GF-D8 (cell line): ENCODE measurements around the gene SLC49A3.
A peak's percentile ranks its signal among the peaks of the same experiment; 100 is the strongest.
"Not testable (repeated sequence)": the region's sequence is repeated elsewhere in the genome, so short reads cannot be mapped to it uniquely, and the experiment has no call there.

ENCODE experiments used
- DNase-seq: peaks from one replicate; lab custom pipeline; 2025; lab: John Stamatoyannopoulos, UW

The SLC49A3 gene

DNA sequence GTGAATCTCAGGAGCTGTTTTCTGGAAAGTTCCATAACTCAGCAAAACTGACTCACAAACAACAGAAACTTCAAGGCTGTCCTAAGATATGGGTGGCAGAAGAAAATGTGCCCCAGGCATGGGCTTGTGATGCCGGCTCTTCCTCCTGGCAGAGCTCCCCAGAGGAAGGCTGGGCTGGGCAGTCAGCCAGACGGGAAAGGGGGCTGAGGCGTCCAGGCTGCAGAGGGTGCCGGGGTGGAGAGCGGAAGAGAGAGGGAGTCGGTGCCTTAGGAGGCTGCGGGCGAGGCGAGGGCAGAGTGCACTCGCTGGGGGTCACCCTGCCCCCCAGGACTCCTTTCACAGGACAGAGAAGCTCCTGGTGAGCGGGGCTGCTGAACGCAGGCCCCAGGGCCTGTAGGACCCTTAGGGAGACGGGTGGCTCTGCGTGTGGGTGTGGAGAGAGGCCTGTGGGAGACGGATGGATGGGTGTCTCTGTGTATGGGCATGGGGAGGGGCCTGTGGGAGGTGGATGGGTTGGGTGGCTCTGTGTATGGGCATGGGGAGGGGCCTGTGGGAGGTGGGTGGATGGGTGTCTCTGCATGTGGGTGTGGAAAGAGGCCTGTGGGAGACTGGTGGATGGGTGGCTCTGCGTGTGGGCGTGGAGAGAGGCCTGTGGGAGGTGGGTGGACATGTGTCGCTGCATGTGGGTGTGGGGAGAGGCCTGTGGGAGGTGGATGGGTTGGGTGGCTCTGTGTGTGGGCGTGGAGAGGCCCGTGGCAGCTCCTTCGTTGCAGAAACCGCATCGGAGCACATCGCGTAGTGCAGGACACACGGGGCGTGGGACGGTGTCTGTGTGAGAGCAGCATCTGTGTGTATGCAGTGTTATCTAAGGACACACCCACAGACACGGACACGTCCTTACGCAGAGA lies 32.6 kb upstream of the SLC49A3 start:
- DNase-seq, result peak; percentile 52

DNA sequence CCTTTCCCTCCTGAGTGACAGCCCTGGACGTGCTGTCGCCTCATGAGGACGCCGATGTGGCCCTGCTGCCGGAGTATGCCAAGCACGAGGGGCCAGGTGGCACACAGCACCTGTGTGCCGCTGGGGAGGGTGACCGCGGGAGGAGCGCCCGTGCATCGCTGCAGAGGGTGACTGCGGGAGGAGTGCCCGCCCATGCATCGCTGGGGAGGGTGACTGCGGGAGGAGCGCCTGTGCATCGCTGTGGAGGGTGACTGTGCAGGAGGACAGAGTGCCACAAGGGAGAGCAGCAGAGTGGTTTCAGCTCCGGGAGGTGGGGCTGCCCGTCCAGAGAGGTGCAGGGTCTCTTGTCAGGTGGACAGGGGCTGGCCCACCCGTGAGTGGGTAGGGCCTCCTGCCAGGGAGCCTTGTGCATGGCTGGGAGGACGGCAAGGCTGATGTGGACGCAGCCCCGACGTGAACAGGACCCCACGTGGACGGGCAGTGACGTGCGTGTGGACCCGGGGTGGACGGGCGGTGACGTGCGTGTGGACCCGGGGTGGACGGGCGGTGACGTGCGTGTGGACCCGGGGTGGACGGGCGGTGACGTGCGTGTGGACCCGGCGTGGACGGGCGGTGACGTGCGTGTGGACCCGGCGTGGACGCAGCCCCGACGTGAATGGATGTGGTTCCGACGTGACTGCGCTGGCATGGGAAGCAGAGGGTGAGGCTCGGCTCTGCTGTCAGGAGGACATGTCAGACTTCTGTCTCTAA lies 31.3 kb upstream of the SLC49A3 start:
- DNase-seq, result no peak

DNA sequence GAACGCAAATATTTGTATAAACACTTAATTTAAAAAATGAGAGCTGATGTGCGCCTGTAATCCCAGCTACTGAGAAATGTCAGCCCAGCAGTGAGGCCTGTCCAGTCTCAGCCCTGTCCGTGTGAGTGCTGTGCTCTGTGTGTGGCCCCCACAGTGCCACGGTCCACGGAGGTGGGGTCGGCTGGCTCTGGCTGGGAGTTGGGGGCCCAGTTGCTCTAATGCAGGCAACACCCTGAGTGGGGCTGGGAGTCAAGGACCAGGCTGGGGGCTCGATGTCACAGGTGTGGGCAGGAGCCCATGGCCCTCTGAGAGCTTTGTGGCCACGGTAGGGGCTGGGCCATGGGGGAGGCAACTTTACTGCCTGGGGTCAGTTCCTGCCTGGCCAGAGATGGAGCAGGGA lies 29.5 kb upstream of the SLC49A3 start:
- DNase-seq, result no peak

DNA sequence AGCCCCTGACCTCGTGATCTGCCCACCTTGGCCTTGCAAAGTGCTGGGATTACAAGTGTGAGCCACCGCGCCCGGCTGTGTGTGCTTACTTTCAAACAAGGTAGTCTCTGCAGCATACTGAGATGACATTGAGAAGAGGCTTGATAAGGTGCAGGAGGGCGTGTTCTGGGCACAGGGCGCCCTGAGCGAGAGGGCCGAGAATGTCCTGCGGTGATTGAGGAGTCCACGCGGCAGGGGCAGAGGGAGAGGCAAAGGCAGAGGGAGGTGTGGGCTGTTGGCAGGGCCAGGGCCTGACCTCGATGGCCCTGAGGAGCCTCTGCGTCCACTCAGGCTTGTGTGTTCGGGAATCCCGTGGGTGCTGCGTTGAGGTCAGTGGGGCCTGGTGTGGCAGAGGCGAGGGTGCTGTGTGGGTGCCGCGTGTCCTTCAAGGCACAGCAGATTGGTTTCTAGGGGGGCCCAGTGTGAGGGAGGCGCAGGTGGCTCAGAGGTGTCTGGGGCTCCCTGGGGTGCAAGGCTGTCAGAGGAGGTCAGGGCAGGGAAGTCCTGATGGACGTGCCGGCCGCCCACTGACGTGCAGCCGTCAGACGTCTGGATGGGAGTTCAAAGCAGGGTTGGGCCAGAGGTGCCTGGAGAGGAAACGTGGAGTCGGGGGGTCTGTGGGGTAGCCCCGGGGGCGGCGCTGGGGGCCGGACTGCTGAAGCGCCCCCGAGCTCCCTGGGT lies 28.8 kb upstream of the SLC49A3 start:
- DNase-seq, result no peak

DNA sequence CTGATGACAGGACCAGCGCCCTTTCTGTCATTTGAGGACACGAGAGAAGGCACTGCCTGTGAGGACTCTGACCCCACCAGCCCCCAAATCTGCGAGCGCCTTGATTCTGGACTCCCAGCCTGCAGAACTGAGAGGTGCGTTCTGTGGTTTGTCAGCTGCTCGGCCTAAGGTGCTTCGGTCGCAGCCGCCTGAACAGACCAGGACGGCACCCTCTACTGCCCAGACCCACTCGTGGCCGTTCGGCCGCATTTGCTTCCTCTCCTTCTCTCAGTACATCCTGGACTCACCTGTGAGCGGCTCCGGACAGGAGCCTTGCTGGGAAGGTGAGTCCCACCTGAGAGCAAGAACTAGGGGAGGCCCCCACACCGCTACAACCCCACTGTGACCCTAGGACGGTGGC lies 25.1 kb upstream of the SLC49A3 start:
- DNase-seq, result no peak

DNA sequence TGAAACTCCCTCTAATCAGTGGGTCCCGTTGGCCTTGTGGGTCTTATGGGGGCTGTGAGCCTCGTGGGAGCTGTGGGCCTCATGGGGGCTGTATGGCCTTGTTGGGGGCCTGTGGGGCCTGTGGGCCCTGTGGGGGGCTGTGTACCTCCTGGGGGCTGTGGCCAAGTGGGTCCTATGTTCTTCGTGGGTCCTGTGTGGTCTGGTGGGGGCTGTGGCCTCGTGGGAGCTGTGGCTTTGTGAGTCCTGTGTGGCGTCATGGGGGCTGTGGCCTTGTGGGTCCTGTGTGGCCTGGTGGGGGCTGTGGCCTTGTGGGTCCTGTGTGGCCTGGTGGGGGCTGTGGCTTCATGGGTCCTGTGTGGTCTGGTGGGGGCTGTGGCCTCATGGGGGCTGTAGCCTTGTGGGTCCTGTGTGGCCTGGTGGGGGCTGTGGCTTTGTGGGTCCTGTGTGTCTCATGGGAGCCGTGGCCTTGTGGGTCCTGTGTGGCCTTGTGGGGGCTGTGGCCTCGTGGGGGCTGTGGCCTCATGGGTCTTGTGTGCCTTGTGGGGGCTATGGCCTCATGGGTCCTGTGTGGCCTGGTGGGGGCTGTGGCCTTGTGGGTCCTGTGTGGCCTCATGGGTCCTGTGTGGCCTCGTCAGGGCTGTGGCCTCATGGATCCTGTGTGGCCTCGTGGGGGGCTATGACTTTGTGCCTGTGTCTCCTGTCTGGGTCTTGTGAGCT lies 24.1 kb upstream of the SLC49A3 start:
- DNase-seq, result no peak

DNA sequence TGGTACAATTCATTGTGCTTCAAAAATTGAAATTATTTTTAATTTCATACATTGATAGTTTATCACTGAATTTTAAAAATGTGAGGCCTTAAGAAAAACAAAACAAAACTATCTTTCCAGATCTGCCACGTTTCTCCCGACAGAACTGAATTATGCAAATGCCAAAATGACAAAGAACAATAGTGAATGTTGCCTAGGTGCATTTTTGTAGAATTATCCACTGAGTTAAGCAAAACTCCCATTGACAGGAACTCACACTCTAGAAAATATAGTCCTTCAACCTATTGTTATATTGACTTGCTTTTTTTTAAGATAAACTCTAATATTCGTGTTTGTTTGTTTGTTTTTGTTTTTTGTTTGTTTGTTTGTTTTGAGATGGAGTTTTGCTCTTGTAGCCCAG lies 23.1 kb upstream of the SLC49A3 start:
- DNase-seq, result no peak

DNA sequence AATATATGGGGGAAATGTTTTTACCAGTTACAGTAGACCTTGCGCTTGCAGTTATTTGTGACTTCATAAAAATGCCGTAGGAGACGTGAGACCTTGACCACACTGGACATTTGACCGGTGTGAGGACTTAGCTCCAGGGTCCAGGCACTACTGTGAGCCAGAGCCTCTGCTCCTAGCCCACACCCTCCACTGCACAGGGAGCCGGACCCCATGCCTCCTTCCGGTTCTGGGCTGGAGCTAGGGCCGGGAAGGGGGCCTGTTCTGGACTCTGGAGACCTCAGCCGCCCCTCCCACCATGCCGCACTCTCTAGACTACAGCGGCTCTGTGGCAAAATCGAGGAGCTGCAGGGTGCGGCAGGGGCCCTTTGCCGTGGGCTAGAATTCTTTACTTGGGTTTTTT lies 22.0 kb upstream of the SLC49A3 start:
- no peak for DNase-seq

DNA sequence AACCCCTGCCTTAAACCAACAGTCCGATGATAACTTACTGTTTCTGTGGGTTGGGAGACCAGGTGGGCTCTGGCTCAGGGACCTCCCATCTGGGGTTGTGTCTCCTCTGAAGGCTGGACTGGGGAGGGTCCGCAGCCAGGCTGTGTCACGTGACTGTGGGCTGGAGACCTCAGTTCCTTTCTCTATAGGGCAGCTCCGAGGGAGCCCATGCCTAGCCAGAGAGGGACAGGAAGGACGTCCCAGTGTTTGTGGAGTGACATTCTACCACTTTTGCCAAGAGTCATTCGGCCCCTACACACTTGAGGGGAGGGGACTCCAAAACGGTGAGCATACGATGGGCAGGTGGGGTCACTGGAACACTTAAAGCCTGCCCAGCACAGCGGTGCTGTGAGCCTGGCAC lies 21.2 kb upstream of the SLC49A3 start:
- DNase-seq, result no peak

DNA sequence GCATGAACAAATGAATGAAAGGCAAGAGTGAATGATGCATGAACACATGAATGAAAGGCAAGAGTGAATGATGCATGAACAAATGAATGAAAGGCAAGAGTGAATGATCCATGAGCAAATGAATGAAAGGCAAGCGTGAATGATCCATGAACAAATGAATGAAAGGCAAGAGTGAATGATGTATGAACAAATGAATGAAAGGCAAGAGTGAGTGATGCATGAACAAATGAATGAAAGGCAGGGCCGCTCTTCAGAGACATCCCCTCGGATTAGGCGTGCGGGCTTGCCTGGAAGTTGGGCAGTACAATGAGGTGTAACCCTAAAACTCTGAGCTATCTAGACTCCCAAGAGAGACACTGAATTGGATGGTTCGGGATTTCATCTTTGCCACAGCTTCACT lies 20.4 kb upstream of the SLC49A3 start:
- no peak for DNase-seq

DNA sequence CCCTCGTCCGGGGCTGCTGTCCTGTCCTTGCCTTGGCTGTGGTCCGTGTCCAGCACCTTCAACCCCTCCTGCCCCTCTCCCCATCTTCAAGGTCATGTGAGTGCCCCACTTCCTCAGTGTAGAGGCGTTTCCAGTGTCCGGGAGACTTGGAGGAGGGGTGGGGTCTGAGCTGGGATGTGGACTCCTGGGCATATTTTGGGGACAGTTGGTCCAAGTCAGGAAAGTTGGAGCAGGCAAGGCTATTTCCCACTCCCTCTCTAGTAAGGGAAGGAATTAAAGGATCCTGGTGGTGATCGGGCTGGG lies 19.6 kb upstream of the SLC49A3 start:
- no peak for DNase-seq

DNA sequence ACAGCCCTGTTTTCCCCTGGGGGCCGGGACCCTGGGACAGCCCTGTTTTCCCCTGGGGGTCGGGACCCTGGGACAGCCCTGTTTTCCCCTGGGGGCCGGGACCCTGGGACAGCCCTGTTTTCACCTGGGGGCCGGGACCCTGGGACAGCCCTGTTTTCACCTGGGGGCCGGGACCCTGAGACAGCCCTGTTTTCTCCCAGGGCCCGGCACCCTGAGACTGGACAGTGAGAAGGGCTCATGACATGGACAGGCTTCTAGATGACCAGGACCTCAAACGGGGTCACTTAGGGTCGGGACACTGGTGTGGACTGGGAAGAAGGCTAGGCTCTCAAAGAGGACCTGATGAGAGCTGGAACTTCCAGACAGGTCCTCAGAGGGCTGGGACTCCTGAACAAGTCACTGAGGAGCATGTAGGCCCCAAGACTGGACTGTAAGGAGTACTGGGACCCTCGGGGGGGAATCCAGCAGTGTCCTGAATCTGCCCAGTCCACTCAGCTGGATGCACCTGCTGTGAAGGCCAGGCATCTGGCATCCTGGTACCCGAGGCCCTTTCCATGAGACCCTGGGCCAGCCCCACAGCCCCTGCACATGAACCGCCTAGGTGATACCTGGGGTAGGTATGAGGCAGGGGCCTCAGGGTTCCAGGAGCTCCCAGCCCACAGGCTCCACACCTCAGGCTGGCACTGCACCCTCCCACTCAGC lies 19.1 kb upstream of the SLC49A3 start:
- no peak for DNase-seq

DNA sequence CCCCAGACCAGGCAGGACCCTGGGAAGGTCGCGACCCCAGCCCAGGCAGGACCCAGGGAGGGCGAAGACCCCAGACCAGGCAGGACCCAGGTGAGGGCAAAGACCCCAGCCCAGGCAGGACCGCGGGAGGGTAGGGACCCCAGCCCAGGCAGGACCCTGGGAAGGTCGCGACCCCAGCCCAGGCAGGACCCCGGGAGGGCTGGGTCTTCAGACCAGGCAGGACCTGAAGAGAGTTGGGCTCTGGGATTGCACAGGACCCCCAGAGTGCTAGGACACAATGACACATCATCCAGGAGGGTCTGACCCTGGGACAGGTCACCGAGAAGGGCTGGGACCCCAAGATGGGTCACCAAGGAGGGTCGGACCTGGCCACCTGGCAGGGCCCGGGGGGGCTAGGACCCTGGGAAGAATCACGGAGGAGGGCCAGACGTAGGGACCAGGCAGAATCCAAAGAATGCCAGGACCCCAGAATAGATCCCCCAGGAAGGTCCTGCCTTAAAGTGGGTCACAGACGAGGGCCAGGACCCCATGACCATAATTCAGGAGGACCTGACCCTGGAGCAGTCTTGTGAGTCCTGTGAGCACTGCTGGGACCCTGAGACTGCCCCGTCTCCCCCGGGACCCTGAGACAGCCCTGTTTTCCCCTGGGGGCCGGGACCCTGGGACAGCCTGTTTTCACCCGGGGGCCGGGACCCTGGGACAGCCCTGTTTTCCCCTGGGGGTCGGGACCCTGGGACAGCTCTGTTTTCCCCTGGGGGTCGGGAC lies 18.1 kb upstream of the SLC49A3 start:
- DNase-seq, result no peak

DNA sequence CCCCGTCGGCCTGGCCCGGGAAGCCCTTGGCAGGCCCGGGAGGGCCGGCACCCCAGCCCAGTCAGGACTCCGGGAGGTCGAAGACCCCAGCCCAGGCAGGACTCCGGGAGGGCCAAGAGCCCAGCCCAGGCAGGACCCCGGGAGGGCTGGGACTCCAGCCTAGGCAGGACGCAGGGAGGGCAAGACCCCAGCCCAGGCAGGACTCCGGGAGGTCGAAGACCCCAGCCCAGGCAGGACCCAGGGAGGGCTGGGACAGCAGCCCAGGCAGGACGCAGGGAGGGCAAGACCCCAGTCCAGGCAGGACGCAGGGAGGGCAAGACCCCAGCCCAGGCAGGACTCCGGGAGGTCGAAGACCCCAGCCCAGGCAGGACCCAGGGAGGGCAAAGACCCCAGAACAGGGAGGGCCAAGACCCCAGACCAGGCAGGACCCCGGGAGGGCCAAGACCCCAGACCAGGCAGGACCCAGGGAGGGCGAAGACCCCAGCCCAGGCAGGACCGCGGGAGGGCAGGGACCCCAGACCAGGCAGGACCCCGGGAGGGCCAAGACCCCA lies 17.2 kb upstream of the SLC49A3 start:
- DNase-seq, result not testable (repeated sequence)

DNA sequence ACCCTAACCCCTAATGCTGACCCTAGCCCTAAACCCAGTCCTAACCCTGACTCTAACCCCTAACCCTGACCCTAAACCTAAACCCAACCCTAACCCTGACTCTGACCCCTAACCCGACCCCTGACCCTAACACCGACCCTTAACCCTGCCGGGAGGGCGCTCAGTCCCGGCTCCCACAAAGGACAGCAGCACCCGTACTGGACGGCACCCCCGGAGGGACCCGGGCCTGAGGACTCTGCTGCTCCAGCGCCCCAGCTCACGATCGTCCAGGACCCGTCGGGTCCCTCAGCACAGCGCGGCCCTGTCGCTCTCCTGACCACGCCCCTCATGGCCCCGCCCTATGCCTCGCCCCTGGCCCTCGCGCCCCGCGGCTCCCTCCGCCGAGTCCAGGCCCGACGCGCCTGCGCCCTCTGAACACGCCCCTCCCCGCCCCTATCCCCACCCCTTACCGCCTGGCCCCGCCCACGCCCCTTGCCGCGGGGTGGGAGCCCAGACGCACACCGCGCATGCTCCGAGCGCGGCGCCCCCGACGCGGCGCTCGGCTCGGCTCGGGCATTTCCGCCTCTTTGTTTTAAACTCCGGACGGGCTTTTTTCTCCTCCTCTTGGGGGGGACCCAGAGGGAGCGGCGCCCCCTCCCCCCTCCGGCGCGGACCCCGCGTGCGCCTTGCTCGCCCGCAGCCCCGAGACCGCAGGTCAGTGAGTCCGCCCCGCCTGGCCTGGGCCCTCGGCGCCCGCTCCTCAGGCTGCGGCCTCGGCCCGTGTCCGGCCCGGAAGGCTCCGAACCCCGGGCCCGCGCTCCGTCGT lies 16.5 kb upstream of the SLC49A3 start, which contains the start of gene PCGF3:
Gene PCGF3 (plus strand): TSS at position 555 of the 805 bp plus-strand sequence. CDS start 27,849 bp downstream, outside the sequence.
- DNase-seq, result peak; percentile 67

DNA sequence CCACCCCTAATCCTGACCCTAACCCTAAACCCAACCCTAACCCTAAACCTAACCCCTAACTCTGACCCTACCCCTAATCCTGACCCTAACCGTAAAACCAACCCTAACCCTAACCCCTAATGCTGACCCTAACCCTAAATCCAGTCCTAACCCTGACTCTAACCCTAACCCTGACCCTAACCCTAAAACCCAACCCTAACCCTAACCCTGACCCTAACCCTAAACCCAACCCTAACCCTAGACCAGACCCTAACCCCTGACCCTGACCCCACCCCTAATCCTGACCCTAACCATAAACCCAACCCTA lies 16.0 kb upstream of the SLC49A3 start:
- no peak for DNase-seq

DNA sequence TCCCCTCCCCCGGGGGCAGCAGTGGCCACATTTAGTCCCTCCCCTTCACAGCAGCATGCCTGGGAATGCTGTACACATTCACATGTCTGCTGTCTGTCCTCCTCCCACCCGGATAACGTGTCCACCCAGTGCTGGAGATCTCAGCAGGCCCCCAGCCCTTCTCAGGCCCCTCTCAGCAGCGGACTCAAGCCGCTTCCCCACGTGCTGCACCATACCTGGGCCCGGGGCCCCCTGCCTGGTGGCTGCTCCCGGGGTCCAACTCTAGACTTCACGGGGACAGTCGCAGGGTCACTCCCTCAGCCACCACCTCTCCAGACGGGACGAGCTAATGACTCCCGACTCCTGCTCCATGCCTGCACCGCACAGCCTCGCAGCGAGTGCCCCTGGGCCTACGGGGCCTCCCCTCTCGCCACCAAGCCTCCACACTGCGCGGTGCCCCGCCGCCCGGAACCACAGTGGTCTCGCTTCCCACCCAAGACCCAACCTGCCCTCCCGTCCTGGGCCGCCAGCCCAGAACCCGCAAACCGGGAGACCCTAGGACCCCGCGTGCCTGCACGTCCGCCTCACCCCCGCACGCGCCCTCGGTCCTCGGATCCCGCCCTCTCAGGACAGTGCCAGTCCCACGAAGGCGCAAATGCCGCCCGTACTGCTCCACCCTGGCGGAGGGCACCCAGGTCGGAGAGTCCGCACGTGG lies 15.4 kb upstream of the SLC49A3 start:
- no peak for DNase-seq

DNA sequence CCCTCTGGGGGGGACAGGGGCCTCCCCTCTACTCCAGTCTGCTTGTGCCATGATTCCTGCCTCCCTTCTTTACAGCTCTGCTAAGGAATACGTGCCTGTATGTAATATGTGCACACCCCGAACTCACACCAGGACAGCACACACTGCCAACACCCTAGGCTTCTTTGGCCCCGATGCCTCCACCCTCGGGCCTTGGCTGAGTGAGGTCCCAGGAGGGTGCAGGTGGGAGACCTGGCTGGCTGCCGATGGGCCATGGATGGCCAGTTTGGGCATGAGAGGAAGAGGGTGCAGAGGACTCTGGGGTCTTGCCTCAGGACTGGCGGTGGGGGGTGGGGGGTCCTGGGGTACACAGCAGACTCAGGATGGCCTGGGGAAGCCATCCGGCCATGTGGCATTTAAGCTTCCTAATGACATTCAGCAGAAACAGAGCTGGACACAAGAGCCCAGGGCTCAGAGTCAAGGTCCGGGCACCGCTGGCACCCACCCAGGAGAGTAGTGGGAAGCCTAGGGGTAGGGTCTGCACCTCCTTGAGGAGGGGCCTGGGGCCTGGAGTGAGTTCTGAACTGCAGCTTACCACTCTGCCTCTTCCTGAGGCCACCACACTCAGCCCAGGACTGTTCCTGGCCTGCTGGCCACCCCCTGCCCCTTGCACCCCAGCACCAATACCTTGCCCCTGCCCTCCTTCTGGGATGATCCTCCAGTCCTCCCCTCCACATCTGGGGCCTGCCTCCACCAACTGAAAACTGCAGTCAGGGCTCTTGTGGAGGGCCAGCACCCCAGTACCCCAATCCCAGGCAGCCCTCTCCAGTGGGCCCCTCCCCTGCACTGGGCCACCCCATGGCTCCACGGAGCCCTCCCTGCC lies 14.6 kb upstream of the SLC49A3 start:
- DNase-seq, result no peak
